Suprapubic skin (tissue), 4 donors: ENCODE data around the gene CTNNBIP1.

Source experiments
- CTCF ChIP-seq, 2 donors: fragments of 200-600 bp in 1 of 2; fragments of 450-650 bp in 1 of 2; sonication (generic) in 1 of 2; IDR thresholded peaks; one replicate each; pipeline ENCODE4 v1.5.1; 2016 to 2019; ENCODE audit warnings: antibody characterized with exemption in 2 of 2, mild to moderate bottlenecking in 1 of 2, moderate library complexity in 1 of 2
- EP300 ChIP-seq: sonication (generic); formaldehyde crosslinking; IDR thresholded peaks from one replicate; pipeline ENCODE4 v1.6.1; 2017; ENCODE audit warnings: antibody characterized with exemption
- POLR2A ChIP-seq, 2 donors: fragments of 450-650 bp; IDR thresholded peaks; one replicate each; pipeline ENCODE4 v1.6.1; 2017; ENCODE audit warnings: antibody characterized with exemption in 2 of 2, mild to moderate bottlenecking in 2 of 2, moderate library complexity in 2 of 2
- POLR2AphosphoS5 ChIP-seq, 3 donors: sonication (generic); formaldehyde crosslinking; IDR thresholded peaks; one replicate each; pipeline ENCODE4 v1.6.1; 2017; ENCODE audit warnings: antibody characterized with exemption in 3 of 3

- no peak for TF ChIP-seq CTCF (IDR thresholded peaks at IDR 0.05)
- TF ChIP-seq POLR2A (IDR thresholded peaks at IDR 0.05): no peak
- no peak for TF ChIP-seq POLR2AphosphoS5 (IDR thresholded peaks at IDR 0.05)
- no peak for TF ChIP-seq EP300
These were observed 94.9 kb downstream of the CTNNBIP1 start for GRCh38 chr1:9815150-9815549.
